HCT116 (cell line): ENCODE measurements around the gene CEBPB.

Experiments used
- EZH2 ChIP-seq: fragments of 200-600 bp; sonication (generic); IDR thresholded peaks from 2 replicates; pipeline ENCODE4 v1.6.1; 2017; ENCODE audit warnings: antibody characterized with exemption, mixed run types
- POLR2AphosphoS5 ChIP-seq: IDR thresholded peaks from 2 replicates; pipeline ENCODE4 v1.6.1; 2011; ENCODE audit warnings: mild to moderate bottlenecking, low read depth, low read length, moderate library complexity
- TF ChIP-seq, protein P1 (sequence below), 3 experiments: fragments of 200-600 bp in 1 of 3; sonication (generic) in 1 of 3; IDR thresholded peaks in 2 of 3; conservative IDR thresholded peaks in 1 of 3; 2 replicates each; pipeline ENCODE4 v1.5.1; 2012 to 2017; ENCODE audit warnings: low read depth in 2 of 3, low read length in 2 of 3, antibody characterized with exemption in 1 of 3, borderline replicate concordance in 1 of 3, control low read depth in 1 of 3, mild to moderate bottlenecking in 1 of 3, mixed read lengths in 1 of 3, mixed run types in 1 of 3, moderate library complexity in 1 of 3; ENCODE audit not compliant: insufficient read depth in 1 of 3
- TF ChIP-seq, protein P2 (sequence below): IDR thresholded peaks from 2 replicates; pipeline ENCODE4 v1.6.1; 2012

DNA sequence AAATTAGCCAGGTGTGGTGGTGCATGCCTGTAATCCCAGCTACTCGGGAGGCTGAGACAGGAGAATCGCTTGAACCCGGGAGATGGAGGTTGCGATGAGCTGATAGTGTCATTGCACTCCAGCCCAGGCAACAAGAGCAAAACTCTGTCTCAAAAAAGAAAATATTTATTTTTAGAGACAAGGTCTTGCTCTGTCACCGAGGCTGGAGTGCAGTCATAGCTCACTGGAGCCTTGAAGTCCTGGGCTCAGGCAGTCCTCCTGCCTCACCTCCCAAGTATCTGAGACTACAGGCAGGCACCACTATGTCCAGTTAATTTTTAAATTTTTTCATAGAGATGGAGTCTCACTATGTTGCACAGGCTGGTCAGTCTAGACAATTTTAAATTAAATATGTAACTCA, 16.2 kb upstream of the CEBPB start:
- TF ChIP-seq POLR2AphosphoS5 (no peak), EZH2 (no peak)
- TF ChIP-seq, protein P1, sequence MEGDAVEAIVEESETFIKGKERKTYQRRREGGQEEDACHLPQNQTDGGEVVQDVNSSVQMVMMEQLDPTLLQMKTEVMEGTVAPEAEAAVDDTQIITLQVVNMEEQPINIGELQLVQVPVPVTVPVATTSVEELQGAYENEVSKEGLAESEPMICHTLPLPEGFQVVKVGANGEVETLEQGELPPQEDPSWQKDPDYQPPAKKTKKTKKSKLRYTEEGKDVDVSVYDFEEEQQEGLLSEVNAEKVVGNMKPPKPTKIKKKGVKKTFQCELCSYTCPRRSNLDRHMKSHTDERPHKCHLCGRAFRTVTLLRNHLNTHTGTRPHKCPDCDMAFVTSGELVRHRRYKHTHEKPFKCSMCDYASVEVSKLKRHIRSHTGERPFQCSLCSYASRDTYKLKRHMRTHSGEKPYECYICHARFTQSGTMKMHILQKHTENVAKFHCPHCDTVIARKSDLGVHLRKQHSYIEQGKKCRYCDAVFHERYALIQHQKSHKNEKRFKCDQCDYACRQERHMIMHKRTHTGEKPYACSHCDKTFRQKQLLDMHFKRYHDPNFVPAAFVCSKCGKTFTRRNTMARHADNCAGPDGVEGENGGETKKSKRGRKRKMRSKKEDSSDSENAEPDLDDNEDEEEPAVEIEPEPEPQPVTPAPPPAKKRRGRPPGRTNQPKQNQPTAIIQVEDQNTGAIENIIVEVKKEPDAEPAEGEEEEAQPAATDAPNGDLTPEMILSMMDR (IDR thresholded peaks at IDR 0.05 in 2 of 3, conservative IDR thresholded peaks at IDR 0.05 in 1 of 3; ENCODE audit: borderline replicate concordance in 1 of 3, insufficient read depth in 1 of 3, low read depth in 2 of 3, low read length in 2 of 3): no peak
- TF ChIP-seq, protein P2, sequence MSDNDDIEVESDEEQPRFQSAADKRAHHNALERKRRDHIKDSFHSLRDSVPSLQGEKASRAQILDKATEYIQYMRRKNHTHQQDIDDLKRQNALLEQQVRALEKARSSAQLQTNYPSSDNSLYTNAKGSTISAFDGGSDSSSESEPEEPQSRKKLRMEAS: no peak
